Stimulated activated CD8-positive, alpha-beta memory T cell treated with anti-CD3 and anti-CD28 coated beads, Interleukin-15, amount 100 ng/mL, for 1 hour (primary cell): ENCODE measurements around the gene WBP11.

ENCODE experiments used
- DNase-seq: peaks from one replicate; pipeline ENCODE4 v3.0.0-alpha.2; 2020; ENCODE audit warnings: low read depth

WBP11 gene

DNA sequence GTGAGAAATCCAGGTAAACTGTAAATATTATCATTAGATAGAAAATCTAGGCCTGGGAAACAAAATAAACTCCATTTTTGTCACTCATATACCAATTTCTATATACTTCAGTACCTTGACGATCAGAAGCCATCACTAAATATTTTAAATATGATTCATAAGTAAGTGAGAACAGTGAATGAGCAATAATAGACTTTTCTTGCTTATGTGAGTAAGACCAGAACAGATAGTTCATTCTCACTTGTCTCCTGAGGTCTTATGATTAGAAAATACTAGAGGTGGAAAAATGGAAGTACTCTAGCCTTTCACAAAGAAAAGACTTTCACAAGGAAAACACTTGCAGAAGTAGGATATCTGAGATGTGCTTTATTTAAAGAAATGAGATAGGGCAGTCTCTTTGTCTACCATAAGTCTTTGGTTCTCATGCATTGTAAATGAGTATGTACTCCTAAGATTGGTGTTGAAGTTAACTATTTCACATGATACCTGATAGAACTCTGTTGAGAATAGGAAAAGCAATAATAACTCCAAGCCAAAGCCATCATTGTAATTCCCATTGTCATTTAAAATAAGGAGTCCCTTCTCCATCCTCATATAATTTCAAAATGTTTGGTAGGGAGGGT is 20.8 kb upstream of the WBP11 start:
- no peak for DNase-seq

DNA sequence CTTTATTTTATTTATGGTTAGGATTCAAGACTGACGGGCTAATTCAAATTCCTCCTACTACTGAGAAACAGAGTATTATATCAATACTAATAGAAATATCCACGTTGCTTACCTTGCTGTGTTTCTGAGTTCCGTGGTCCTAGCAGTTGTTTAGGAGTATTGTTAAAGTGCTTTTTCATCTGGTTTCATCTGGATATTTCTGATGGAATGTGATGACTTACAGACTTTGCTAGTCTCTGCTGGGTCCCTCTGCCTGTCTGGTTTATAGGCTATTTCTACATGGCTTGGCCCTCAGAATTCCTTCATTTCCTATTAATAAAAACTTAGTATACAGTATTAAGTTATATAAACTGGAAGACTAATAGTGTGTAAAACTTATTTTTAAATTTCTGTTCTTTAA is 10.7 kb upstream of the WBP11 start, which contains the start of gene SMCO3:
Gene SMCO3, minus strand, starts transcription at position 169 of the 400 bp plus-strand sequence. CDS start 7,502 bp downstream, outside the sequence.
- DNase-seq = no peak

DNA sequence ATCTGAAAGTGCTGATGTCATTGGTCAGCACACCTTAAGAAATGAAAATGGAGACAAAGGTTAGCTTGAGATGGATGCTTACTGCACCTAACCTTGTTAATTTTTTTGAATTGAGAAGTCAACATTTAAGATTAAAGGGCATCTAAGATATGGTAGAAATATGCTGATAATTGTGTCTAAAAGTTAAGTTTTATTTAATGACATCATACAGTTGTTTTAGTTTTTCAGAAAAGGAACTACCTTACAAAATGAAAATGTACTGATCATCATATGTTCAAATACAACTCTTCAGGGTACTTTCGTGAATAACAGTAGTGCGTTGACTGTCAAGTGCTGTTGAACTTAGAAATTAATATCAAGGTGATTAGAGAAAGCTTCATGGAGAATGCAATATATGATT is 8.2 kb upstream of the WBP11 start:
- no peak for DNase-seq

DNA sequence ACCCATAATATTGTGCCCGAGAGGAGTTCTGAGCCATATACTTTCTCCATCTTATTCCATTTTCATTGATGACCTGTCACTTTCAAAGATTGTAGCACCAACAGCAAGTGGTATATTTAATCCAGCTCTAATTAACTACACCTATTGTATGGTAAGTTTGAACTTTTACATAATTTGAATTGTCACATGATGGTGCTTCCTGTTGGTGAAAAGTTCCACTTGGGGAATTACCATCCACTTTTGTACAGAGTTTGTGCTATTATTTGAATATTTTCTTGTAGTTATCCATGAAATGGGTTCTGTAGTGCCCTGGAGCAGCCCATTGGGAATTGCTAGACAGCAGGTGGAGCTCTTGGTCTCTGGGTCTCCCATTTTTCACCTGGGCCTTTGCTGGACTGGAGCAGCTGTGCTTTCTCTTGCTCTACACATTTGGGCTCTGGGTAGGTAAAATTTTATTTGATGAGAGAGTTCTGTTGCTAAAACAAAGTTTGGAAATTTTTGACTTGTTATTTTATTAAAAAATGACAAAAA is 7.7 kb upstream of the WBP11 start:
- DNase-seq = no peak

DNA sequence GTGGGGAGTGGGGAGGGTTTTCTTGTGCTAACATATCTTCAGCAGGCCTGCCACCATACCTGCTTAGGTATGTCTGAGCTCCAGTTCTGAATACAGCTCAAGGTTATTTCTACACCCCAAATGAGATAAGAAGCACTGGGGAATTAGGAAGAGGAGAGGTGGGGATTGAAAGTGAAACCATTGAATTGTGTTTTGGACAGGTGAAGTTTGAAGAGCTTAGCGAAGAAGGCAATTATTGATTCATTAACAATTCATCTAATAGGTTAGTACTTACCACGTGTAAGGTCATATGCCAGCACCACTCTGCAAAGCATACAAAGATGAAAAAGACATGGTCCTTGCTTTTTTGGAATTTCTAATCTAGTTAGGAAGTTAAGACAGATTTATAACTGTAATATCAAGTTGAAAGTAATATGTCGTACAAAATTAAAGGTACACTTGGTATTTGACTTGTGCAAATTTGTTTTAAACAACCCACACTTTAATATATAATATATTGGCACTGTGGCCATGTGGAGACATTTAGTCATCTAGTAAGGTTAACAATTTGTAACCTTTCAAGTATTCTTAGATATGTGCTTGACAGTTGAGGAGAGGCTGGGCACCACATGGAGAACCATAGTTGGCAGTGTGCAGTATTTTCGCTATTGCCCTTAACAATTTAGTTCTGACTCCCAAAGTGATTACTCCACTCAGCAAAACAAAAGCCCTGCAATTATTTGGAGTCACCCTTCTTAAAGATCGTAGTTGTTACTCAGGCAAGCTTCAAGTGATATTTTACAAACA is 7.1 kb upstream of the WBP11 start:
- no peak for DNase-seq

DNA sequence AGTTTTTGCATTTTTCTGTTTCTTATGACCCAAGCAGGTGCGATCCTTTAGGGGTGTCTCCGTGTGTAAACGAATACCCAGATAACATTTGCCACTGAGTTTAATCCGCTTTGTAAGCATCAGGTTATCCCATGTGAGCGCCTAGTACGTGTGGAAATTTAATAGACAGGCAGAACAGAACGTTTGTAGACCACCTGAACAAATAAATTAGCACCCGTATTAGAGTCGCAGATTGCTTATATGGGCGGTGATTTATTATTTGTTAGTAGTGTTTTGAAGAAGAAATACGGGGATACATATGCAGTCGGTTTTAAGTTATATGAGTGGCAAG is 517 bp upstream of the WBP11 start:
- DNase-seq = no peak

DNA sequence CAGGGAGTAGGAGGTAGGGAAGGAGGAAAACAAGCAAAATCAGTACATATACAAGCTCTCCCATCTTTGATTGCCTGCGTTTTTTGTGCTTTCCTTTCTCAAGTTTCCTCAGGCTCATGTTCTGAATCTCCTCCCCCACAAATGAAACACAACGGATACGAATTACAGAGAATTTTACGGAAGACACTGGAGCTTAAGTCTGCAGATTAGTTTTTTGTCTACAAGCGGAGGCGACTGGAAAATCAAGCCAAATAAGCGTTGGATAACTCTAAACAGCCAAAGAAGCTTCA is 612 bp downstream of the WBP11 start:
- no peak for DNase-seq

DNA sequence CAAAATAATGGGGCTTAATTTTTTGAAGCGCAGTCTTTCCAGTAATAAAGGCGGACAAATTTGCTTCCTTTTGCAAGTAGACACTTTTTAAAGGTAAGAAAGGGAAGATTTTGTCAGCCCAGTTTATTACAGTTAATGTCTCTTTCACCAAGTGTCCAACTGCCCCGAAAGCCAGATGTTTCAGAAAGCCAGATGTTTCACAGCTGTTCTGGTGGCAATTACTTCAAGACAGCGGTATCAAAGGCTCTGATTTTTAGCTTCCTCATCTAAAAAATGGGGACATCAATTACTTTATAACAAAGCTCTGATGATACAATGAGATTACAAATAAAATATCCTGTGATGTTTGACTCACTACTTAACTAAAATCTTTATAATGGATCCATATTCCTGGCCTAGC is 1.0 kb downstream of the WBP11 start:
- no peak for DNase-seq

DNA sequence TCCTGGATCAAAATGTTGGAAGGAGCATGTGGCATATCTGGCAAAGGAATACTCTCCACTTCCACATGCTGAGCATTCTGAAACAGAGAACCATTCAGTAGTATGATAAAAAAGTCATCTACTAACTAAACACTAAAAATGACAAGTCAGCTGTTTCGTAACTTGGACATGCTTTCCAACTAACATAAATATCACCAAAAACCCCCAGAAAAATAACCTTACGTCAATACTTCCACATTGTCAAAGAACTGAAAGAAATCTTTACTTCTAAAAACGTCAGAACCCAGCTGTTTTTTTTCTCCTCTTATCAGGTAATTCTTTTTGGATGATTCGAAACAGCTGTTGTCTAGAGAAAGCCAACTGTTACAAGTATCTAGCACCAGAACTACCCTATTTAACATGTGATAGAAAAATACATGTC is 8.2 kb downstream of the WBP11 start:
- DNase-seq = no peak

DNA sequence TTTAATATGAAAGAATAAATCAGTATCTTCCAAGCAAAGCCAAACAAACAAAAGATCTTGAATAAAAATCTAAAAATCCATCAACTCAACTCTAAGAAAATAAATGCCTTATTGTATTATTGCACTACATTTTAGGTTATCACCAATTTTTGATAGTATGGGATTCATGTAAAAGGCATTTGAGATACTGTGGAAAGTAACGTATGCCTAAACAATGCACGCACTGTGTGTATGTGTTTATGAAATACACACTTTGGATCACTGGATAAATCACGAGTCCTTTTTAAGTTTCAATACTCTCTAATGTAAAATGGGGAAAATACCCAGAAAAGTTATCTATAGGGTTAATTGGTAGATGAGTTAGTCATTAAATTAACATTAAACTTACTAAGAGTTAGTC is 17.7 kb downstream of the WBP11 start:
- no peak for DNase-seq

DNA sequence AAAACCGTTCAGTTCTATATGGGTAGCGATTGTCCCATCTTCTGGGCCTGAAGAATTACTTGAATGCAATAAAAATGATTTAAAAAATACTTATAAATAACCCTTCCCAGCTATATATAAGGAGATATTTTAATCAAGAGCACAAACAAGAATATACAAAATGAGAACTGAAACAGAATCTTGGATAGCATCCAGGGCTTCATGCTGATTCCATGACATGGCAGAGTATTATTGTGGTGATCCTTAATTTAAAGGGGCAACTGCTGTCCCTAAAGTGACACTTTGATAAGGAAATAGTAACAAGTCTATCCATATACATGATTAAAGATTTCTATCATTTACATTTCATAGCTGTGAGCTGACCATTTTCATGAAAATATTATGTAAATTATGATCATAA is 18.8 kb downstream of the WBP11 start:
- DNase-seq = no peak

DNA sequence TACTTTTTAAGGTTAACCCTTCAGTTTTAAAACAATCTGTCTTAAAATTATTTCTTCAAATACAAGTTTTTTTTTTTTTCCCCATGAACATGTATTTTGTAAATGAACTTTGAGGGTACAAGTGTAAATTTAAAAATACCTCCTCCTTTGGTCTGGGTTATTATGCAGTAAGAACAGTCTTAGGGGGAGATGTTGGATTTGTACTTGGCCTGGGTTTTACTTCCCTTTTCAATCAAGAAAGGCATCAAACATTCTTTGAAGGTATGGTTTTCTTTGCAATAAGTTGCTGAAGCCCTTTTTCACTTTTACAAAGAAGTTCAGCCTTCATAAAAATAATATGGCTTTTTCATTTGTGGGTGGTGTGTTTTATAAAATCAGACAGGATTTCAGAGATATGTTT is 20.5 kb downstream of the WBP11 start:
- DNase-seq = no peak

DNA sequence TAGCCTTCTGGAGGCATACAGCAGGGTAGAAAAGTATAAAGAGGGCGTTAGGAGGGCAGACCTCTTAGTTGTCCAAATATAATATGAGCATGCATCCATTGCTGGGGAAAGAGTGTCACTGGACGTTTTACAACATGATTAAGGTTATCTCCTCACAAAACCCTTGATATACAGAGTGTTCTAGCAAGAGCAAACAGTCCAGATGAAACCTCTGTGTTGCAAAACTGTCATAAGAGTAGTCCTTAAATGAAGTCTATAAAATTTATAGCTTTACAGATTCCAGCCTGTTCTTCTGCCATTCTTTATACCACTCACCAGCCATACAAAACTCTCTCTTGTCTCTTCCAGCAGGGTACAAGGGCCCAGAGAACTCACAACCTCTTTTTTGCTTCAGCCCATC is 21.7 kb downstream of the WBP11 start:
- no peak for DNase-seq

DNA sequence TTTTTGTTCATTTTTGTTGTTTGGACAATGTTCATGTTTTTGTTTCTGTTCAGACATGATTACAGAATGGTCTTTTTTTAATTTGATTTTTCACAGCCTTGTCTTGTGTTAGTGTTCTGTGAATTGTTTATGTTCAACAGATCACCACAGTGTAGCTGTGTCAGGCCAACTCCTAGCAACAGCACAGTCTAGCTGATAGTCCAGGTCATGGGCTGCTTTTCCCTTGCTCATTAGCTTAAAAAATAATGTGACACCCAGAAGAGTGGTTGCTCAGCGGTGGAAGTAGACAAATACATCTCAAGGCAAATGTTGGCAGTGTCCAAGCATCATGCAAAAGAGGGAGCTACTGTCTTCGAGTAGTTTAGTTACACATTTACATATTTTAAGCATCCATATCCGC is 22.4 kb downstream of the WBP11 start:
- DNase-seq = no peak

DNA sequence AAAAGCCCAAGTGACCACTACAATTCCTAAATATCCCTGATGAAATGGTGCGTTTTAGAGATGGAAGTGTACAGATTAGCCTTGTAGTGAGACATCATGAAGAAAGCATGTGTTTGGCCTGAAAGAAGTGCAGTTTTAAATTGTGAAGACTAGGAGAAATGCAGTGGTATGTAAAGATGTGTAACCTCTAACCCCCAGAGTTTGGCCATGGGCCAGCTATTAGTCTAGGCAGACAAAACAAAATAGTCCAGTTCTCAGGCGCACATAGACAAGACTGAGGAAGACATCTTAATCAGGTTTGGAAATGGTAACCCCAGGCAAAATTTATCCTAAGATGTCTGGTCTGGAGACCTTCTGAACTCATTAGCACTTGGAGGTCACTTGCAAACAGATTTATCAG is 23.4 kb downstream of the WBP11 start:
- DNase-seq = no peak

DNA sequence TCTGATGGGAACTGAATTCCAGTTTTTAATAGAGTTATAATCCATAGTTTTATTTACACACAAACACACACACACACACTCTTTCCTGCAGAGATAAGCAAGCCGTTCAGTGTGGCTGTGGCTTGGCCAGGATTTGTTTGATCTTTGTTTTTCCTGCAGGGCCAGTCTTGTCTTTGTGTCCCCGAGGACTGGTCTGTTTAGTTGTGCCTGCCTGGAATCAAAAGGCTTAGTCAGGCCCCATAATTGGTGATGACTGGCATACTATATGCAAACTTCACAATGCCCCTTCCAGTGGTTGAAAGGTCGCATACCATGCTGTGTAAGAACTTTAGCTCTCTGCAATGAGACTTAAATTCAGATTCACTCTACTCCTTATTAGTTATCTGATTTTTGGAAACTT is 26.0 kb downstream of the WBP11 start:
- no peak for DNase-seq

DNA sequence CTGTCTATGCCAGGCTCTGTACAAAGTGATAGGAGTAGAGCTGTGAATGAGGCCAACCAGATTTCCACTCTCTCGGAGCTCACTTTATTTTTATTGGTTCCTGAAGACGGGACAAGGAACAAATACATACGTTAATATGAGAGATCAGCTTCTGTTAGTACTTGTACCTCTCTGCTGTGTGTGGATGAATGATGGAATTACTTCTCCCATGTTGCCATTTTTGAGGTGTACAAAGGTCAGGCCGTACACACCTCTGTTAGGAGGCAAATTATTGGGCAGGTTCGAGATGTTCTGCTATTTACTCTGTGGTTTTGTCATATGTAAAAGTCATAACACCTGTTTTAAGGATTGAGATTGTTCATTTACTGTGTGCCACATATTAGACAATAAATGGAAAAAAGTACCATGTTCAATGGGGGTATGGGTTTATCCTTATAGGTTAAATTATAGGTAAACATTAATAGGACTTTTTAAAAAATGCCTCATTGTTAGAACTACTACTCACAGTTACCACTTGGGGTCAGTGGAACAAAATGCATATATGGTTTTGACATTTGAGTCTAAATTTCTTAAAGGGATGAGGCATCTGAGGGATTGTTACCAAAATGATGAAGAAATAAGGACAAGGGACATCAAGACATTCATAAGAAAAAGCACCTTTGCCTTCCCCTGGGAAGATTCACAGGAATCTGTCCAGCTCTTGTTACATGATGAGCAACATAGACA is 26.9 kb downstream of the WBP11 start:
- DNase-seq = no peak

DNA sequence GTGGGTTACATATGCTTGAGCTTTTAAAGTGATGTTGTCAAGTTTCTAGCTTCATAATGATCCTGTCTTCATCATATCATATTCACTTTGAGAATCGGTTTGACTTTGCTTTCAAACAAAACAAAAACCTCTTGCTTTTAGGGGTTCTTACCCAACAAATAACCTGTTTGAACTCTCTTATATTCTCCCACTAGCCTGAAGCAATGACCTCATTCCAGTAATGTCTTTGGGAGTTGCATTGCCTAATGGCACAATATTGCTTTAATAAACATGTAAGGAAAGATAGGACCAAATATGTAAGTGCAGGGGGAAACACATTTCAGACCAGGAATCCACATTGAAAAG is 27.7 kb downstream of the WBP11 start:
- DNase-seq = no peak

DNA sequence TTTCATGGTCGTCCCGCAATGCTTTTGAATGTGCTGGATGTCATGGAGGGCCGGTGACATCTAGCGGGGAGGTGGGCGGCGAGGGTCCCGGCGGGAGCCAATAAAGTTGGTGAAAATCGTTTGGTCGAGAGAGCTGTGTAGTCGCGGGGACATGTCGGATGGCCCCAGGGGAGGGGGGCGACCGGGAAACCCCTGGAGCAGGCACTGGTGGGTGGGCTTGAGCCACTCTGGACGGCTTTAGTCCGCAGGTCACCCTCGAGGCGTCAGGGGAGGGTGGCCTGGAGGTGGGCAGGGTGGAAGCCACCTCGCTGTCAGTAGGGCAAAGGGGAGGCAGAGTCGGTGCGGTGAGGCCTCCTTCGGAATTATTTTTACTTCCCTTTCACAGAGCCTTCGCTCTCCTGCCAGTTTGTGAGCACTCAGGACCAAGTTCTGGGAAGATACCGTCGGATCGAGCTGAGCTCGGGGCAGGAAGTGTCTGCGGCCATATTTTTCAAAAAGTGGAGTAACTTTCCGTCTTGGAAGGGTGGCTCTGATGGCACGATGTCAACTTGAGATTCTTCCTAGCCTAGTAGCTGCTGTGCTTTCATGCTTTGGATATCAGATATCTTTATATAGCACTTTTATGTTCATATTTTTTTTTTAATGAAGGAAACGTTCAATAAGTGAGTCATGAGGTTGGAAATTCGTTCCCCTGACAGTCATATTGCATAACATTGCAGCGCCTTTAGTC is 28.2 kb downstream of the WBP11 start:
- DNase-seq = no peak

DNA sequence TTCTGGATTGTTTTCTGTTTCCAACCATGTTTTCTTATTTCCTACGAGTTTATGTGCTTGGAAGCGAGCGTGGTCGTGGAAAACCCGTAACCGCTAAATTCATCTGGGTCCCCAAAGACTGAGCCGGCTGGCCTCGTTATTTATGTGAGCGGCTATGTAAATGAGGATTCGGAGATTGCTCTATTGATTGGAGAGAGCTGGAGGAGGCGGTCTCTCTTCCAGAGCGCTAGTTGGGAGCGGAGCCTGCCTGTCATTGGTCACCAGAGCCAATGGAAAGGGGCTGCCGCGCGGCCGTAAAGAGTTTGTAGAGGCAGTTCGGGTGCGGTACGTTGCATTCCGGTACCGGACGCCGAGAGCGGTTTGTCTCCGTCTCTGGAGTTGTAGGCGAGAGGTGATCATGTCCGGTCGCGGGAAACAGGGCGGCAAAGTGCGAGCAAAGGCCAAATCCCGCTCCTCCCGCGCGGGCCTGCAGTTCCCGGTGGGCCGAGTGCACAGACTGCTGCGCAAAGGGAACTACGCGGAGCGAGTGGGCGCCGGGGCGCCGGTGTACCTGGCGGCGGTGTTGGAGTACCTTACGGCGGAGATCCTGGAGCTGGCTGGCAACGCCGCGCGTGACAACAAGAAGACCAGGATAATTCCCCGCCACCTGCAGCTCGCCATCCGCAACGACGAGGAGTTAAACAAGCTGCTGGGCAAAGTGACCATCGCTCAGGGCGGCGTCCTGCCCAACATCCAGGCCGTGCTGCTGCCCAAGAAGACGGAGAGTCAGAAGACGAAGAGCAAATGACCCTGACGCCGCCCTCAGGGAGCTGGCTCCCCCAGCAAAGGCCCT is 29.0 kb downstream of the WBP11 start:
- DNase-seq = peak; percentile 70

DNA sequence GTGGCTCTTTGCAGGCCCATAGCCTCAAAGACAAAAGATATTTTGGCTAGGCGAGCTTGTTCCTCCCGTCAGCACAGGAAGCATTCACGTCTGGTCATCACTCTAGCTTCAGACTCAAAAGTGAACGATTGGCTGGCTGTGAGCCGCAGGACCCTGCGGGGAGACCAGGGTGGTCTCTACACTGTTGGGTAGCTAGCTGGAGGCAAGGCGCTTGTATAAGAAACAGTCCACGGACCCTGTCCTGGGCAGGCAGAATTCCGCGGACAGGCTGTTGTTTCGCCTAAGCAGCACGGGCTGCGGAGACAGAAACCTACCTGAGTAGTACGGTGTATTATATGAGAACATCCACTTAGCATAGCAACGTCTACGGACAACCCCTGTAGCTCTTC is 29.6 kb downstream of the WBP11 start:
- DNase-seq = no peak

DNA sequence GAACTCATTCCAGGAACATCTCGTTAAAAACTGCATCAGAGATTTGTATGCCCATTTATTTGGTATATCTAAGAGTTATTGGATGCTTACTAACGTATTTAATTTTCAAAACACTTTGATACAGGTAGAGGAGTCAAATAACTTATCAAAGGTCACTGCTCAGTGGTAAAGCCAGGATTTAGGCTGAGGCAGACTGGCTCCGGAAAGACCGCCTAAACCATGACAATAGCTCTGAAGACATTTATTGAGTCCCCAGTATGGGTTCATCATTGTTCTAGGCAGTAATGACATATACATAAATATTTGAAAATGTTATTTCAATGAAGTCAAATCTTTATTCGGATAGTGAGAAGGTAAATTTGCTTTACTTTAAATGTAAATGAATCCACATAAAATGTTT is 30.3 kb downstream of the WBP11 start:
- DNase-seq = no peak
